Activated CD4-positive, alpha-beta T cell treated with anti-CD3 and anti-CD28 coated beads for 36 hours (primary cell): ENCODE data around the gene SIK1. TPM values are rescaled to one million over a fixed set of nuclear protein-coding genes. Genes with fewer than 3 reads are reported as not detected.
A peak's percentile ranks its signal among the peaks of the same experiment; 100 is the strongest.
"Not testable (repeated sequence)": the region's sequence is repeated elsewhere in the genome, so short reads cannot be mapped to it uniquely, and the experiment has no call there.

Source experiments
- ATAC-seq: fragments of 200-7000 bp; cut with Tn5 transposase; one replicate; pipeline ENCODE4 v1.10.0; 2021; ENCODE audit warnings: mild to moderate bottlenecking, moderate library complexity
- CTCF ChIA-PET: fragments of 350-600 bp; sonication (Branson Sonifier 250); formaldehyde crosslinking; loops from one replicate; lab custom pipeline; 2021; ENCODE audit warnings: antibody characterized with exemption; lab: Charles Lee
- POLR2A ChIA-PET: fragments of 350-600 bp; sonication (Branson Sonifier 250); formaldehyde crosslinking; loops from one replicate; lab custom pipeline; 2021; ENCODE audit warnings: antibody characterized with exemption, inconsistent platforms; lab: Charles Lee
- DNase-seq: peaks from one replicate; pipeline ENCODE4 v3.0.0-alpha.2; 2020
- H3K27ac Mint-ChIP-seq: one replicate; pipeline ENCODE4 v1.8.0; 2021; ENCODE audit warnings: mixed read lengths
- H3K27me3 Mint-ChIP-seq: one replicate; pipeline ENCODE4 v1.8.0; 2021; ENCODE audit warnings: mixed read lengths
- H3K36me3 Mint-ChIP-seq: one replicate; pipeline ENCODE4 v1.8.0; 2021; ENCODE audit warnings: low read depth, mixed read lengths
- H3K4me1 Mint-ChIP-seq: one replicate; pipeline ENCODE4 v1.8.0; 2021; ENCODE audit warnings: mixed read lengths
- H3K4me3 Mint-ChIP-seq: one replicate; pipeline ENCODE4 v1.8.0; 2021; ENCODE audit warnings: mild to moderate bottlenecking, moderate library complexity, mixed read lengths
- H3K9me3 Mint-ChIP-seq: one replicate; pipeline ENCODE4 v1.8.0; 2021; ENCODE audit warnings: low read depth, mixed read lengths
- intact Hi-C, 2 experiments: fragments of 100-400 bp; cut with DNase I in 1 of 2; cut with micrococcal nuclease in 1 of 2; formaldehyde crosslinking; loops; one replicate each; pipeline versions ENCODE4 v1.14.2 to v1.15.1; 2022 to 2024; cut with DNase I, micrococcal nuclease
- total RNA-seq, 2 experiments: library from RNA; stranded (reverse); gene quantifications; one replicate each; pipeline ENCODE4 v1.2.3, GENCODE V29; 2021

Gene SIK1
- total RNA-seq, 2 experiments from 2014 or later, result 6.4 to 9.6 TPM

DNA sequence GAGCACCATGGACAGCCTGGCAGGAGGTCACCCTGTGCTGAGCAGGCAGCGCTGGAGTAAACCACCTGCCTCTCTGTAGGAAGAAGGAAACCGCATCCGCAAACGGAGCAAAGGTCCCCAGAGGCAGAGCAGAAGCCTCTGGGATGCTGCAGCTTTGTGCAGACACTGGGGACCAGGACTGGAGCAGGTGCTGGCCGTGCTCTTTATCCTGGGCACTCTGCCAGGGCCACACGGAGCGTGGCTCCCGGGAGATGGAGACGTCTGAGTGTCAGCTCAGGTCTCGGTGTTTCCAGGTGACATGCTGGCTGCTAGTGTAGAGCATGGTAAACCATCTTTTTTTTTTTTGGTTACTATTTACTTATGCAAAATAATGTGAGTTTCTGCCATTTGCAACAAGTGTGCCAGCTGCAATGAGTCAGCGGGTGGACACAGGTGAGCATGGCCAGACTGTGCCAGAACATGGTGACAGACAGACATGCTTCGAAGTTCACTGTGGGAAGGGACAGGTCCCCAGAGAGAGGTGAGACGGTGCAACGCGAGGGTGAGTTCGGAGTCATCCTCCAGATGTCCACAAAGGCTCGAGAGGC, 4.0 kb upstream of the SIK1 start:
- H3K4me1 Mint-ChIP-seq, ATAC-seq, DNase-seq, H3K27me3 Mint-ChIP-seq, POLR2A ChIA-PET, H3K9me3 Mint-ChIP-seq, H3K27ac Mint-ChIP-seq, CTCF ChIA-PET, intact Hi-C loops, H3K4me3 Mint-ChIP-seq, H3K36me3 Mint-ChIP-seq: not testable (repeated sequence)

DNA sequence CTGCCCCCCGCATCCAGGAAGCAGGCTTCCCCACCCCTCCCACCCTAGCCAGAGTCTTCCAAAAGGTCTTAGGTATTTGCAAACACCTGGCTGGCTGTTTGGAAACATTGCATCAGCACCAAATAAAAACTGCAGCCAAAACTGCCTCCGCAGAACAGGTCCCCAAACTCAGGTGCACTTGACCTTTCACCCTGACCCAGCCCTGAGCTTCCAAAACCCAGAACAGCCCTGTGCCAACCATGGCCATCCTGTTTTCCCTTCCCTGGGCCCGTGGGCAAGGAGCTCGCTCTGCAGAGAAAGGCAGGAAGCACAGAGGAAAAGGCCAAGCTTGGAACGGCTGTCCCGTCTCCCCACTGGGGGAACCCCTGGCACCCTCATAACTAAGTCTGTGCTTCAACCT, 2.0 kb upstream of the SIK1 start:
- H3K9me3 Mint-ChIP-seq, H3K4me1 Mint-ChIP-seq, DNase-seq, ATAC-seq, CTCF ChIA-PET, H3K27me3 Mint-ChIP-seq, H3K27ac Mint-ChIP-seq, H3K4me3 Mint-ChIP-seq, H3K36me3 Mint-ChIP-seq, intact Hi-C loops, POLR2A ChIA-PET: not testable (repeated sequence)

DNA sequence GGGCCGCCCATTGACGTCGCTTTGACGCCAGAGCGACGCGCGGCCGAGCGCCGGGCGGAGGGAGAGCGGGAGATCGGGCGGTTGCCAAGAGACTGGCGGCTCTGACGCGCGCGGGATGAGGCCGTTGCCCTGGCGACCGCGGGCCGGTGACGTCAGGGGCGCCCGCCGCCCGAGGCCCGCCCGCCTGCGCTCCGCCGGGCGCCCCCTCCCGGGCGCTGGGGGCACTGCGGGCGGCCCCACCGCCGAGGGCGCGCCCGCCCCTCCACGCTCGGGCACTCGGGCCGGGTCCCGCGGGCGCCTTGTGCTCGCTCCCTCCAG, 270 bp upstream of the SIK1 start:
- H3K4me3 Mint-ChIP-seq, H3K27me3 Mint-ChIP-seq, DNase-seq, CTCF ChIA-PET, POLR2A ChIA-PET, intact Hi-C loops, H3K9me3 Mint-ChIP-seq, H3K27ac Mint-ChIP-seq, H3K36me3 Mint-ChIP-seq, H3K4me1 Mint-ChIP-seq: not testable (repeated sequence)
- ATAC-seq, result peak; percentile 97

DNA sequence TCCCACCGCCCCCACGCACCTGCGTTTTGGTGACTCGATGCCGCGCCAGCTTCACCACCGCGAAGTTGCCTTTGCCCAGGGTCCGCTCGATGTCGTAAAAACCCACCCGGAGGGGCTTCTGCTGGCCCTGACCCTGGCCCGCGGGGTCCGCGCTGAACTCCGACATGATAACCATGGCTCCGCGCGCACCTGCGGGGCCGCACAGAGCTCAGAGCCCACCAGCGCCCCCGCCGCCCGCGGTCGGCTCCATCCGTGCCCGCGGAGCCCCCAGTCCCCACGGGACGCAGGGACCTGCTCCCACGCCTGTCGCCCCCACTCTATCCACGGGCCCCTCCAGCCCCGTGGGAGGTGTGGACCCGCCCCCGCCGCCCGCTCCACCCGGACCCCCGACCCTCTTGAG, 927 bp downstream of the SIK1 start:
- POLR2A ChIA-PET, CTCF ChIA-PET, H3K27me3 Mint-ChIP-seq, ATAC-seq, H3K4me3 Mint-ChIP-seq, DNase-seq, H3K9me3 Mint-ChIP-seq, H3K36me3 Mint-ChIP-seq, H3K4me1 Mint-ChIP-seq, H3K27ac Mint-ChIP-seq, intact Hi-C loops: not testable (repeated sequence)

DNA sequence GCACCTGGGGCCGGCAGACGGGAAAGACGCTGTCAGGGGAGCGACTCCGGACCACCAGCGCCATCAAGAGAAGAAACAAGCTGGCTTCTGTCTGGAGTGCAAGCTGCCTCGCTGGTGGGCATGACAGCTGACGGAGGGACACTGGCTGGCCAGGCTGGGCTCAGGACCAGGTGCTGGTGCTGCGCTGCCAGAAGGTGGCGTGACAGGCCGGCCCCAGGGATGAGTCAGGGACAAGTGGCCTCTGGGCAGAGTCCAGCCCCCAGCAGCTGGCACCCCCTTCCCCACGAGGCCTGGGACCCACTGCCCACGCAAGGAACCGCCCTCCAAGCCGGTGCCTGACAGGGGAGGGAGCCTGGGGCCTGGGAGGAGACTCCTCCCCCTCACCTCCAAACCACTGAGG, 7.5 kb downstream of the SIK1 start:
- intact Hi-C loops, H3K4me3 Mint-ChIP-seq, H3K27ac Mint-ChIP-seq, ATAC-seq, CTCF ChIA-PET, H3K36me3 Mint-ChIP-seq, POLR2A ChIA-PET, H3K9me3 Mint-ChIP-seq, DNase-seq, H3K27me3 Mint-ChIP-seq, H3K4me1 Mint-ChIP-seq: not testable (repeated sequence)

DNA sequence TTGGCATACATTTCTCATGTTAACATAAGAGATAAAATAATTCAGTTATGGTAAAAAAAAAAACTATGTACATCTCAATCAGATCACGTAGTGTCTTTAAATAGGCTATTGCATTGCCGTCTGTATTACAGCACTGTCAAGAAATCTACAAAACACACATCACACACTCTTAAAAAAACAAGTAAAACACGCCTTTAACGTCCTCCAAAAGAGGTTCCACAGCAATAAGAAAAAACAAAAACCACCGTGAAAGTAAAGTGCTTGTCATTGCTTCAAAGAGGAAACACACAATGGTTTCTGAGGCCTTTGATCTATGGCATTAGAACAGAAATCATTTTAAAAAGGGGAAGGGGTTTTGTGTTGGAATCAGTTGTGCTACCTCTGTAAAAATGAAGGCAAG, 12.4 kb downstream of the SIK1 start:
- H3K27me3 Mint-ChIP-seq, intact Hi-C loops, CTCF ChIA-PET, H3K4me3 Mint-ChIP-seq, H3K4me1 Mint-ChIP-seq, H3K36me3 Mint-ChIP-seq, DNase-seq, POLR2A ChIA-PET, H3K9me3 Mint-ChIP-seq, ATAC-seq, H3K27ac Mint-ChIP-seq: not testable (repeated sequence)

DNA sequence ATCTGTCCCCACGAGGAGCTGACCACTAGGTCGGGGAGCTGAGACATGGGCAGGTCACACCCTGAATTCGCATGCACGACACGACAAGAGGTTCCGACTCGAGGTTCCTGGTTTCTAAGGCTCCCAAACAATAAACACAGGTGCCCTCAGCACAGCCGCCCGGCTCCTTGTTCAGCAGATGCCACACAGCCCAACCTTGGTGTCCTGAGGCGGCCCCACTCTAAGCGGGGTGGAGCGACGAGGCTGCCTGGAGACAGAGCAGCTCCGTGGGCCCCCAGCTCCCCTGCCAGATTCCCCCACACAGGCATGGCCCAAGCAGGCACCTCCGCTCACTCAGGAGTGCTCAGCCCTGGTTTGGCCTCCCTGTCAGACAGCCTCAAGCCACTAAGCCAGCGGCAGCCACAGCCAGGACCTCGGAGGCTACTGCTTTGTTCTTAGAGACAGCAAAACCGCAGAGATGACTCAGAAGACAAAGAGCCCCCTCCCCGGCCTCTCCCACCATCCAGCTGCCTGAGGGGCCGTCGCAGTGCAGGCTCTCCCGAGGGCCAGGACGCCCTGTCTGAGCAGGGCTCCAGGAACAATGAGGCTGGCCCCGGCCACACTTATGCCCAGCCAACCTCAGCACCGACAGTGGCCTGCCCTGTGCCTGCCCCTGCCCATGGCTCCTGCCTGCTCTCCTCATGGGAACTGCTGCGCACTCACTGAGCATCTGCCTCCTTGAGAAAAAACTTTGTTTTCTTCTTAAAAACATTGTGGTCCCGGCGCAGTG, 14.7 kb downstream of the SIK1 start:
- POLR2A ChIA-PET, H3K27me3 Mint-ChIP-seq, H3K4me1 Mint-ChIP-seq, H3K27ac Mint-ChIP-seq, H3K4me3 Mint-ChIP-seq, CTCF ChIA-PET, H3K9me3 Mint-ChIP-seq, DNase-seq, H3K36me3 Mint-ChIP-seq, ATAC-seq, intact Hi-C loops: not testable (repeated sequence)

DNA sequence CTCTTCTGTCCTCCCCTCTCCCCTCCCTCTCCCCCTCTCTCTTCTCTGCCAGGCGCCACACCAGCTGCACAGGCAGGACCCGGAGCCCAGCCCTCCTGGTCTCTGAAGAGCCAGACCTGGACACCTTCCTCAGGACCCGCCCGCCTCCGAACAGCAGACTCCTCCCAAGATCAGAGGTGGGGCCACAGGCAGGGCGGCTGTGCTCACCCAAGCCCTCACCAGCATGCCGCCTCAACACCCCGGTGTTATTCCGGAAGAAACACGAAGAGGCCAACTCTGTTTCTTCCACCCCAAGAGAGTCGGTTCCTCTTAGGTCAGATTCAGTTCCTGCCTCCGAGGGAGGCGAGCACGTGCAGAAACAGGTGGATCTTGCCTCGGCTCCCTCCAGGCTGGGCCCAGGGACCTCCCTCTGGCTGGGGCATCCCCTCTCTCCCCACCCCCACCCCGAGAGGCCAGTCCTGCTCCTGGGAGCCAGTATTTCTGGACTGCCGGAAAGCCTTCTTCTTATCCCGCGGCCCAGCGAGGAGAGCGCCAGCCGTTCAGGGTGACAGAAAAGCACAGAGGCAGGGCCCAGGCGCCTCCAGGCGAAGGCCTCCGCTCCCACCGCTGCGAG, 16.4 kb downstream of the SIK1 start:
- H3K27me3 Mint-ChIP-seq, H3K4me1 Mint-ChIP-seq, H3K36me3 Mint-ChIP-seq, H3K27ac Mint-ChIP-seq, CTCF ChIA-PET, POLR2A ChIA-PET, DNase-seq, H3K9me3 Mint-ChIP-seq, intact Hi-C loops, H3K4me3 Mint-ChIP-seq: not testable (repeated sequence)
- peak; percentile 77 for ATAC-seq

DNA sequence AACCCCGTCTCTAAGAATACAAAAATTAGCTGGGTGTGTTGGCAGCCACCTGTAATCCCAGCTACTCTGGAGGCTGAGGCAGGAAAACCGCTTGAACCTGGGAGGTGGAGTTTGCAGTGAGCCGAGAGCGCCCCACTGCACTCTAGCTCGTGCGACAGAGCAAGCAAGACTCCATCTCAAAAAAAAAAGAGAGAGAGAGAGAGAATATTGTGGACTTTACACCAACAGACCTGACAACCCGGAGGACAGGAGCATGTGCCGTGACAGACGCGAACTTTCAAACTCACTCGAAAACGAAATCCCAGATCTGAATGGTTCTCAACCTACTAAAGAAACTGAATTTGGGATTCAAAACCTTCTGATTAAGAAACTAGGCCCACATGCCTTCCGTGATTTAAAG, 19.8 kb downstream of the SIK1 start:
- H3K9me3 Mint-ChIP-seq, intact Hi-C loops, H3K27me3 Mint-ChIP-seq, POLR2A ChIA-PET, H3K4me3 Mint-ChIP-seq, ATAC-seq, DNase-seq, H3K4me1 Mint-ChIP-seq, H3K36me3 Mint-ChIP-seq, CTCF ChIA-PET, H3K27ac Mint-ChIP-seq: not testable (repeated sequence)

DNA sequence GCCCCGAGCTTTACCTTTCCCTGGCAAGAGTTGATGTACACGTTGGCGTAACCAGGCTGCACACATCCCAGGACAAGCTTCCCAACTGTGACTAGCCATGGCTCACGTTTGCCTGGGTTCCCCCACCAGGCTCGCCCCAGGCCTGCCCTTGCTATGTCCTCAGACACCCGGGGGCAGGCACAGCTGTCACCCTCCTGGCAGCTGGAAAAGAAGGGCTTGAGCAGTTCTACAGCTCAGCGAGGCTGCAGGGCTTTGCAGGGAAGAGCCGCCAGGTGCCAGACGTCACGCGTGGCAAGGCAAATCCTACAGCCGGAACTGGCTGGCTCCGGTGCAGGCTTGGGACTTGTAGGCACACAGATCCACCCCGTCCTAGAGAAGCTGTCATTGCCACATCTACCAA, 22.5 kb downstream of the SIK1 start:
- DNase-seq, H3K27me3 Mint-ChIP-seq, H3K4me1 Mint-ChIP-seq, H3K27ac Mint-ChIP-seq, ATAC-seq, H3K36me3 Mint-ChIP-seq, intact Hi-C loops, H3K4me3 Mint-ChIP-seq, POLR2A ChIA-PET, H3K9me3 Mint-ChIP-seq, CTCF ChIA-PET: not testable (repeated sequence)

DNA sequence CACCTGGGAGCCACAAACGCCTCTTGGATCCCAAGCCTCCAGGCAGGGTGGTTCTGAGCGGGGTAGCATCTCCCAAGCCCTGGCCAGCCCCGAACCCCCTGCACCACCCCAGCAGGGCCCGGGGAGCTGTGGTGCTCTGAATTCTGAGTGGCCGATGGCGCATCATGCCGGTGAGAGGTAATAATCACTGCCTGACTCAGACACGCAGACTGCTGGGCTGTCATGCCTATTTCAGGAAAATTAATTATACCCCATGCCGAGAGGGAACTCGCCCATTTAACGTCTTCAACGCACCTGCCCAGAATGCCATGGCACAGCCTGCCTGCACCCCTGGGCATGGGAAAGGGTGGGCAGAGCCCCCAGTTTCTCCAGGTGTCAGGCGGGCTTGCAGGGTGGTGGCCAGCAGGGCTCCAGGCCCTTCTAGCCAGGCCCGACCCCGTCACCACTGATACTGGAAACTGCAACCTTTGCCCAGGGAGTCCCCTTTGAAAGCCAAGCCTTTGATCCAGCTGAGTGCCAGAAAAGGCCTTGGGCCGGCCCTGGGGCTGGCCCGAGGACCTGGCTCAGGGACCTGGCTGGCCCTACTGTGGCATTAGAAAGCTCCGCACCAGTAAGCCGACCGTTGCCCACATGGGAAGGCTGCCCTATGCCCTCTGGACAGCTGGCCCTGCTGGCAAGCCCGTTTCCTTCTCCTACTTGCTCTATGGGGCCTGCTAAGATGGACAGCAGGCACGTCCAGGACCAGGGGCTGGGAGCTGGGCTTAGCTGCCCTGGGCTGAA, 23.1 kb downstream of the SIK1 start:
- H3K9me3 Mint-ChIP-seq, intact Hi-C loops, H3K4me1 Mint-ChIP-seq, POLR2A ChIA-PET, ATAC-seq, CTCF ChIA-PET, H3K27me3 Mint-ChIP-seq, H3K4me3 Mint-ChIP-seq, DNase-seq, H3K27ac Mint-ChIP-seq, H3K36me3 Mint-ChIP-seq: not testable (repeated sequence)
